GM23338 (cell line): Measurements from ENCODE around the gene TSPOAP1.

Experiments
- CREB1 ChIP-seq: fragments of 250-450 bp; sonication (Bioruptor Pico); IDR thresholded peaks from 2 replicates; pipeline ENCODE4 v1.5.0; 2020; ENCODE audit warnings: low read depth, mild to moderate bottlenecking, moderate library complexity
- CTCF ChIP-seq, 2 experiments: fragments of 200-600 bp in 1 of 2; sonication (generic) in 1 of 2; conservative IDR thresholded peaks; 2 replicates each; pipeline versions ENCODE4 v1.5.1 to v1.6.1; 2016 to 2017; ENCODE audit warnings: antibody characterized with exemption in 2 of 2, low read depth in 2 of 2, mild to moderate bottlenecking in 2 of 2, moderate library complexity in 1 of 2
- EZH2 ChIP-seq: fragments of 200-600 bp; sonication (generic); IDR thresholded peaks from one replicate; pipeline ENCODE4 v1.8.0; 2017; ENCODE audit warnings: antibody characterized with exemption, mild to moderate bottlenecking, low read depth; ENCODE audit not compliant: unreplicated experiment
- EZH2phosphoT487 ChIP-seq: fragments of 200-600 bp; sonication (generic); IDR thresholded peaks from one replicate; pipeline ENCODE4 v1.8.1; 2018; ENCODE audit warnings: antibody characterized with exemption; ENCODE audit not compliant: unreplicated experiment
- JUNB ChIP-seq: IDR thresholded peaks from one replicate; pipeline ENCODE4 v1.6.1; 2016; ENCODE audit warnings: antibody characterized with exemption; ENCODE audit not compliant: unreplicated experiment
- NANOG ChIP-seq: IDR thresholded peaks from 2 replicates; pipeline ENCODE4 v1.6.1; 2016; ENCODE audit warnings: antibody characterized with exemption, borderline replicate concordance
- POLR2AphosphoS5 ChIP-seq: IDR thresholded peaks from 2 replicates; pipeline ENCODE4 v1.6.1; 2016; ENCODE audit warnings: antibody characterized with exemption, low read depth
- REST ChIP-seq: IDR thresholded peaks from one replicate; pipeline ENCODE4 v1.6.1; 2018; ENCODE audit warnings: antibody characterized with exemption; ENCODE audit not compliant: unreplicated experiment
- STAT1 ChIP-seq: IDR thresholded peaks from one replicate; pipeline ENCODE4 v1.6.1; 2016; ENCODE audit warnings: antibody characterized with exemption; ENCODE audit not compliant: unreplicated experiment
- TF ChIP-seq, protein P1 (sequence below): fragments of 250-450 bp; sonication (Bioruptor Pico); IDR thresholded peaks from 2 replicates; pipeline ENCODE4 v1.5.0; 2020; ENCODE audit warnings: mild to moderate bottlenecking, moderate library complexity
- TF ChIP-seq, protein P2 (sequence below): IDR thresholded peaks from 2 replicates; pipeline ENCODE4 v1.6.1; 2016; ENCODE audit warnings: antibody characterized with exemption

DNA sequence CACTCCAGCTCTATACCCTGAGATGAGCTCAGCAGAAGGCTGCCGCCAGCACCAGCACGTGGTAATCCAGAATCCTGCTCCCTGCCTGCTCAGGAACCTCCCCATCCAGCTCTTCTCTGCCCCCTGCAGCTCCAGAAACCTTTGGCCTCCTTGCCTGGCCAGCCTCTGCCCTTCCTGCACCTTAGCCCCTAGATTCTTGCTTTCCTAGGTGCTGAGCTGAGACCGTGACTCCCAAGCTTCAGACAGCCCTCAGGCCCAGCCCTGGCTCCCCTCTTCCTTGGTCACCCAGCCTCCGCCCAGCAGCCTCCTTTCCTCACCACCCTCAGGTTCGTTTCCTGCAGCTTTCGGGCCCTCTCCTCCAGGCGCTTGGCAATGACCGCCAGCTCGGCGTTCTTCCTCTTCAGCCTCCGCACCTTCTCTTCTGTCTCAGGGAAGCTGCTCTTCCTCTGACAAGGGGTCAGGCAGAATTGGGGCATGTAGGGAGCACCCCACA, 2.6 kb downstream of the TSPOAP1 start:
- TF ChIP-seq CTCF (conservative IDR thresholded peaks at IDR 0.05; ENCODE audit: low read depth in 2 of 2) = 0 out of 4 replicates have a peak, but pooled peaks of 1 of the 2 experiments have one; percentile 8
- TF ChIP-seq EZH2 = no peak
- no peak for TF ChIP-seq REST
- no peak for TF ChIP-seq EZH2phosphoT487
- TF ChIP-seq JUNB = no peak
- TF ChIP-seq STAT1 = no peak
- TF ChIP-seq CREB1 = no peak
- TF ChIP-seq, protein P1, sequence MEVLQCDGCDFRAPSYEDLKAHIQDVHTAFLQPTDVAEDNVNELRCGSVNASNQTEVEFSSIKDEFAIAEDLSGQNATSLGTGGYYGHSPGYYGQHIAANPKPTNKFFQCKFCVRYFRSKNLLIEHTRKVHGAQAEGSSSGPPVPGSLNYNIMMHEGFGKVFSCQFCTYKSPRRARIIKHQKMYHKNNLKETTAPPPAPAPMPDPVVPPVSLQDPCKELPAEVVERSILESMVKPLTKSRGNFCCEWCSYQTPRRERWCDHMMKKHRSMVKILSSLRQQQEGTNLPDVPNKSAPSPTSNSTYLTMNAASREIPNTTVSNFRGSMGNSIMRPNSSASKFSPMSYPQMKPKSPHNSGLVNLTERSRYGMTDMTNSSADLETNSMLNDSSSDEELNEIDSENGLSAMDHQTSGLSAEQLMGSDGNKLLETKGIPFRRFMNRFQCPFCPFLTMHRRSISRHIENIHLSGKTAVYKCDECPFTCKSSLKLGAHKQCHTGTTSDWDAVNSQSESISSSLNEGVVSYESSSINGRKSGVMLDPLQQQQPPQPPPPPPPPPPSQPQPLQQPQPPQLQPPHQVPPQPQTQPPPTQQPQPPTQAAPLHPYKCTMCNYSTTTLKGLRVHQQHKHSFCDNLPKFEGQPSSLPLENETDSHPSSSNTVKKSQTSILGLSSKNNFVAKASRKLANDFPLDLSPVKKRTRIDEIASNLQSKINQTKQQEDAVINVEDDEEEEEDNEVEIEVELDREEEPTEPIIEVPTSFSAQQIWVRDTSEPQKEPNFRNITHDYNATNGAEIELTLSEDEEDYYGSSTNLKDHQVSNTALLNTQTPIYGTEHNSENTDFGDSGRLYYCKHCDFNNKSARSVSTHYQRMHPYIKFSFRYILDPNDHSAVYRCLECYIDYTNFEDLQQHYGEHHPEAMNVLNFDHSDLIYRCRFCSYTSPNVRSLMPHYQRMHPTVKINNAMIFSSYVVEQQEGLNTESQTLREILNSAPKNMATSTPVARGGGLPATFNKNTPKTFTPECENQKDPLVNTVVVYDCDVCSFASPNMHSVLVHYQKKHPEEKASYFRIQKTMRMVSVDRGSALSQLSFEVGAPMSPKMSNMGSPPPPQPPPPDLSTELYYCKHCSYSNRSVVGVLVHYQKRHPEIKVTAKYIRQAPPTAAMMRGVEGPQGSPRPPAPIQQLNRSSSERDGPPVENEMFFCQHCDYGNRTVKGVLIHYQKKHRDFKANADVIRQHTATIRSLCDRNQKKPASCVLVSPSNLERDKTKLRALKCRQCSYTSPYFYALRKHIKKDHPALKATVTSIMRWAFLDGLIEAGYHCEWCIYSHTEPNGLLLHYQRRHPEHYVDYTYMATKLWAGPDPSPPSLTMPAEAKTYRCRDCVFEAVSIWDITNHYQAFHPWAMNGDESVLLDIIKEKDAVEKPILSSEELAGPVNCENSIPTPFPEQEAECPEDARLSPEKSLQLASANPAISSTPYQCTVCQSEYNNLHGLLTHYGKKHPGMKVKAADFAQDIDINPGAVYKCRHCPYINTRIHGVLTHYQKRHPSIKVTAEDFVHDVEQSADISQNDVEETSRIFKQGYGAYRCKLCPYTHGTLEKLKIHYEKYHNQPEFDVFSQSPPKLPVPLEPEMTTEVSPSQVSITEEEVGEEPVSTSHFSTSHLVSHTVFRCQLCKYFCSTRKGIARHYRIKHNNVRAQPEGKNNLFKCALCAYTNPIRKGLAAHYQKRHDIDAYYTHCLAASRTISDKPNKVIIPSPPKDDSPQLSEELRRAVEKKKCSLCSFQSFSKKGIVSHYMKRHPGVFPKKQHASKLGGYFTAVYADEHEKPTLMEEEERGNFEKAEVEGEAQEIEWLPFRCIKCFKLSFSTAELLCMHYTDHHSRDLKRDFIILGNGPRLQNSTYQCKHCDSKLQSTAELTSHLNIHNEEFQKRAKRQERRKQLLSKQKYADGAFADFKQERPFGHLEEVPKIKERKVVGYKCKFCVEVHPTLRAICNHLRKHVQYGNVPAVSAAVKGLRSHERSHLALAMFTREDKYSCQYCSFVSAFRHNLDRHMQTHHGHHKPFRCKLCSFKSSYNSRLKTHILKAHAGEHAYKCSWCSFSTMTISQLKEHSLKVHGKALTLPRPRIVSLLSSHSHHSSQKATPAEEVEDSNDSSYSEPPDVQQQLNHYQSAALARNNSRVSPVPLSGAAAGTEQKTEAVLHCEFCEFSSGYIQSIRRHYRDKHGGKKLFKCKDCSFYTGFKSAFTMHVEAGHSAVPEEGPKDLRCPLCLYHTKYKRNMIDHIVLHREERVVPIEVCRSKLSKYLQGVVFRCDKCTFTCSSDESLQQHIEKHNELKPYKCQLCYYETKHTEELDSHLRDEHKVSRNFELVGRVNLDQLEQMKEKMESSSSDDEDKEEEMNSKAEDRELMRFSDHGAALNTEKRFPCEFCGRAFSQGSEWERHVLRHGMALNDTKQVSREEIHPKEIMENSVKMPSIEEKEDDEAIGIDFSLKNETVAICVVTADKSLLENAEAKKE (CRISPR knock-in tag) = no peak
- TF ChIP-seq POLR2AphosphoS5 = no peak
- TF ChIP-seq NANOG = no peak
- TF ChIP-seq, protein P2, sequence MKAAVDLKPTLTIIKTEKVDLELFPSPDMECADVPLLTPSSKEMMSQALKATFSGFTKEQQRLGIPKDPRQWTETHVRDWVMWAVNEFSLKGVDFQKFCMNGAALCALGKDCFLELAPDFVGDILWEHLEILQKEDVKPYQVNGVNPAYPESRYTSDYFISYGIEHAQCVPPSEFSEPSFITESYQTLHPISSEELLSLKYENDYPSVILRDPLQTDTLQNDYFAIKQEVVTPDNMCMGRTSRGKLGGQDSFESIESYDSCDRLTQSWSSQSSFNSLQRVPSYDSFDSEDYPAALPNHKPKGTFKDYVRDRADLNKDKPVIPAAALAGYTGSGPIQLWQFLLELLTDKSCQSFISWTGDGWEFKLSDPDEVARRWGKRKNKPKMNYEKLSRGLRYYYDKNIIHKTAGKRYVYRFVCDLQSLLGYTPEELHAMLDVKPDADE = no peak
